8988T (cell line): ENCODE results near the gene SERPINA10.
"Not testable (repeated sequence)": the region's sequence is repeated elsewhere in the genome, so short reads cannot be mapped to it uniquely, and the experiment has no call there.

Experiments
- DNase-seq: peaks from one replicate; pipeline ENCODE4 v3.0.0; 2011

SERPINA10 gene

GRCh38 chr14:94278731-94279130 lies 14.3 kb downstream of the SERPINA10 start:
- DNase-seq: no peak

- not testable (repeated sequence) for DNase-seq
Observed at GRCh38 chr14:94276898-94277561, 16.0 kb downstream of the SERPINA10 start.

- no peak for DNase-seq
Observed at GRCh38 chr14:94269156-94269555, 23.9 kb downstream of the SERPINA10 start.

GRCh38 chr14:94268582-94268981 lies 24.5 kb downstream of the SERPINA10 start:
- DNase-seq: not testable (repeated sequence)

GRCh38 chr14:94267352-94267751 lies 25.7 kb downstream of the SERPINA10 start:
- DNase-seq: no peak

- not testable (repeated sequence) for DNase-seq
Observed at GRCh38 chr14:94264195-94264594, 28.9 kb downstream of the SERPINA10 start.

GRCh38 chr14:94244182-94244581 lies 48.9 kb downstream of the SERPINA10 start:
- no peak for DNase-seq

GRCh38 chr14:94239406-94239805 lies 53.7 kb downstream of the SERPINA10 start:
- no peak for DNase-seq

- DNase-seq: no peak
Observed at GRCh38 chr14:94237983-94238382, 55.1 kb downstream of the SERPINA10 start.

- no peak for DNase-seq
Observed at GRCh38 chr14:94237046-94237445, 56.0 kb downstream of the SERPINA10 start.
